Stimulated activated CD8-positive, alpha-beta memory T cell treated with anti-CD3 and anti-CD28 coated beads, Interleukin-7, amount 100 ng/mL, for 48 hours (primary cell): ENCODE measurements around the gene DDX27.

ENCODE experiments used
- DNase-seq, 2 donors: peaks; one replicate each; pipeline ENCODE4 v3.0.0-alpha.2; 2020; ENCODE audit warnings: low read depth in 1 of 2; ENCODE audit errors: extremely low read depth in 1 of 2

DDX27 gene

GRCh38 chr20:49287555-49288249 lies 68.5 kb downstream of the DDX27 start:
- DNase-seq = no peak

- DNase-seq = no peak
Measured at GRCh38 chr20:49288250-49288751, 69.1 kb downstream of the DDX27 start.

DNA sequence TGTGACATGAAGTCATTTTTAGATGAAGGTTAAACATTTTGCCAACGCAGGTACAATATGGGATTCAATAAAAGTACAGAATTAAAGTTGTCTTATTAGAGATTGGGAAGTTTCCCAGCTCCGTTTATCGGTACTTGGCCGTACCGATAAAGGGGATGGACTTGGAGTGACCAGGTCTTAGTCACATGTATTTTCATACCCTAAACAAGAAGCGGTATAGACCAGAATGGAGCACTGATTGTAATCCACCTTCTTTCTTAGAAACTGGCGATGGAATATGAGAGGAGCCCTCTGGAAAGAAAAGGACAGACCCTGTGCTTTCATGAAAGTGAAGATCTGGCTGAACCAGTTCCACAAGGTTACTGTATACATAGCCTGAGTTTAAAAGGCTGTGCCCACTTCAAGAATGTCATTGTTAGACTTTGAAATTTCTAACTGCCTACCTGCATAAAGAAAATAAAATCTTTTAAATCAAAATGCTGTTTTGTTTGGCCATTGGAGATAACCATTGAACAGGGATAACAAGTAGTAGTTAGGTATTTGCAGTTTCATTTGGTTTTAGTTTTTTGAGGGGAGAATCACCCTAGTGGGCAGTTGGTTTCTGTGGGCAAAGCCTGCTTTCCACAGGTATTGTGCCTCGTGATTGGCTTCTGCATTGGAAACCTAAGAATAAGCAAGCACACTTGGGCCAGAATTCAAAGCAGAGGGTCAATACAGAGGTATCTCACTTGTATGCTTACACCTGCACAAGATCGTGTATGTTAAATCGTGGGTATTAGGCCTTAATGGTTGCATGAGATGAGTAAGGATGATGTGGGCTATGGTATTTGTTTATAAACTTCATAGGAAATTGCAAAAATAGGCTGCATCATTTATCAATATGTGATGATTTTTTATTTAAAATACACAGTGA lies 69.8 kb downstream of the DDX27 start:
- DNase-seq = no peak

- no peak for DNase-seq
Measured at GRCh38 chr20:49290608-49291191, 71.5 kb downstream of the DDX27 start.

- no peak for DNase-seq
Measured at GRCh38 chr20:49291200-49291599, 72.0 kb downstream of the DDX27 start.

DNA sequence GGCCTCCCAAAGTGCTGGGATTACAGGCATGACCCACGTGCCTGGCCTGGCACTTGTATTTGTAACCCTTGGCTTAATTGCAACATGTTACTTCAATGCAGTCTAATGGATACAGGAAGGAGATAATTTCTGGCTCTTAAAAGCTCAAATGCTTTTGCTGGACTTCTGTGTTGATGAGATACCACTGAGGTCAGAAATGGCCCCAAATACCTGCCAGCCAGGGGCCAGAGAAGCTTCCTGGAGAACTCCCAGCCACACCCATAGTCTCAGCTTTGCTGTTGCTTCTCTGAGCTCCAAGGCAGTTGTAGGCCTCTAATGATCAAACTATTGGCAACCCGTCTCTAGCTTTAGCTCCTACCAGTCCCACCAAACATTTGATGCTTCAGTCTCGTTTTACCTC lies 72.8 kb downstream of the DDX27 start:
- no peak for DNase-seq

DNA sequence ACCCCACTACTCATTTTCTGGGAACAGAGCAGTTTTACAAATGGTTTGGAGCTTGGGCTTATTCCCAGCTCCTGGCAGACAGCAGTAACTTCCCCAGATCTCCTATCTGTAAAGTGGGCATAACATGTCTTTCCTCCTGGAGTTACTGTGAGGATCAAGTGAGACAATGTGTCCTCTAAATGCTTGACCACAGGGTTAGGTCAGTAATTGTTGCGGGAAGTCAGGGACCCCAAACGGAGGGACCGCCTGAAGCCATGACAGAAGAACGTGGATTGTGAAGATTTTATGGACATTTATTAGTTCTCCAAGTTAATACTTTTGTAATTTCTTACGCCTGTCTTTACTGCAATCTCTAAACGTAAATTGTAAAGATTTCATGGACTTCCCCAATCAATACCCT lies 73.9 kb downstream of the DDX27 start:
- no peak for DNase-seq
